IMR-90 (cell line): ENCODE results near the gene GZMM. TPM values are rescaled to one million over a fixed set of nuclear protein-coding genes. Genes with fewer than 3 reads are reported as not detected.

Source experiments
- ATAC-seq: fragments of 200-7000 bp; cut with Tn5 transposase; 2 replicates; pipeline ENCODE4 v1.9.1; 2020; ENCODE audit warnings: low read depth, mild to moderate bottlenecking, moderate library complexity
- BruUV-seq: library from RNA; stranded (reverse); fragments of 400-500 nt; replicated peaks from 2 replicates; lab custom pipeline; 2021; lab: Mats Ljungman, UMichigan
- CTCF ChIA-PET: fragments of 300-600 bp; formaldehyde crosslinking; extraction: SDS; loops from one replicate; lab custom pipeline; 2021; ENCODE audit warnings: antibody characterized with exemption; lab: Yijun Ruan, JAX
- POLR2A ChIA-PET: fragments of 300-600 bp; sonication (Branson Sonifier 250); formaldehyde crosslinking; loops from one replicate; lab custom pipeline; 2022; ENCODE audit warnings: antibody characterized with exemption; ENCODE audit not compliant: unreplicated experiment; lab: Charles Lee
- DNase-seq: peaks from one replicate; pipeline ENCODE4 v3.0.0; 2013
- H2AFZ ChIP-seq: replicated peaks from 2 replicates; pipeline ENCODE3; 2013; ENCODE audit warnings: low read length, mild to moderate bottlenecking; ENCODE audit not compliant: poor library complexity
- H2AK5ac ChIP-seq: 2 replicates; pipeline ENCODE4 v1.6.1; 2013; ENCODE audit warnings: low read depth, low read length, inconsistent platforms
- H2AK9ac ChIP-seq: replicated peaks from 2 replicates; pipeline ENCODE3; 2013; ENCODE audit warnings: mild to moderate bottlenecking, low read depth, low read length, moderate library complexity; ENCODE audit not compliant: poor library complexity
- H2BK120ac ChIP-seq: 2 replicates; pipeline ENCODE4 v1.6.1; 2013; ENCODE audit warnings: low read depth, low read length, inconsistent platforms
- H2BK15ac ChIP-seq: 3 replicates; pipeline ENCODE4 v1.6.1; 2013; ENCODE audit warnings: low read depth, low read length, inconsistent platforms
- H2BK20ac ChIP-seq: 2 replicates; pipeline ENCODE4 v1.6.1; 2013; ENCODE audit warnings: low read depth, mild to moderate bottlenecking, inconsistent platforms, low read length, moderate library complexity
- H2BK5ac ChIP-seq: 2 replicates; pipeline ENCODE4 v1.6.1; 2013; ENCODE audit warnings: mild to moderate bottlenecking, low read depth, low read length, inconsistent platforms; ENCODE audit not compliant: poor library complexity, severe bottlenecking
- H3K14ac ChIP-seq: replicated peaks from 2 replicates; pipeline ENCODE4 v1.6.1; 2013; ENCODE audit warnings: low read depth, low read length, inconsistent platforms
- H3K18ac ChIP-seq: 2 replicates; pipeline ENCODE4 v1.6.1; 2013; ENCODE audit warnings: low read depth, low read length, control low read depth
- H3K23ac ChIP-seq: 2 replicates; pipeline ENCODE4 v1.6.1; 2013; ENCODE audit warnings: low read depth, low read length, inconsistent platforms
- H3K27ac ChIP-seq: 2 replicates; pipeline ENCODE4 v1.5.1; 2013; ENCODE audit warnings: mild to moderate bottlenecking, control low read depth, low read length; ENCODE audit not compliant: insufficient read depth
- H3K27me3 ChIP-seq: 2 replicates; pipeline ENCODE4 v1.6.1; 2013; ENCODE audit warnings: low read length; ENCODE audit not compliant: control insufficient read depth, insufficient read depth
- H3K36me3 ChIP-seq: 2 replicates; pipeline ENCODE4 v1.6.1; 2013; ENCODE audit warnings: low read length, mixed read lengths; ENCODE audit not compliant: control insufficient read depth, insufficient read depth
- H3K4ac ChIP-seq: 2 replicates; pipeline ENCODE4 v1.6.1; 2013; ENCODE audit warnings: low read depth, low read length, inconsistent platforms
- H3K4me1 ChIP-seq: 2 replicates; pipeline ENCODE4 v1.6.1; 2013; ENCODE audit warnings: low read length, mixed read lengths; ENCODE audit not compliant: control insufficient read depth, insufficient read depth
- H3K4me2 ChIP-seq: 2 replicates; pipeline ENCODE4 v1.6.1; 2013; ENCODE audit warnings: low read depth, mild to moderate bottlenecking, control low read depth, low read length, moderate library complexity
- H3K4me3 ChIP-seq: 2 replicates; pipeline ENCODE4 v1.5.1; 2013; ENCODE audit warnings: low read depth, mild to moderate bottlenecking, control low read depth, low read length, moderate library complexity; ENCODE audit not compliant: insufficient read depth
- H3K56ac ChIP-seq: 2 replicates; pipeline ENCODE4 v1.6.1; 2013; ENCODE audit warnings: low read length, inconsistent platforms; ENCODE audit not compliant: insufficient read depth; ENCODE audit errors: extremely low read depth
- H3K79me1 ChIP-seq, 2 experiments: 2 replicates each; pipeline ENCODE4 v1.6.1; 2013; ENCODE audit warnings: low read length in 2 of 2, inconsistent platforms in 1 of 2, low read depth in 1 of 2
- H3K9ac ChIP-seq: 2 replicates; pipeline ENCODE4 v1.6.1; 2013; ENCODE audit warnings: low read depth, low read length, control low read depth
- H3K9me1 ChIP-seq: 2 replicates; pipeline ENCODE4 v1.6.1; 2013; ENCODE audit warnings: low read length, inconsistent platforms; ENCODE audit not compliant: insufficient read depth
- H3K9me3 ChIP-seq: 2 replicates; pipeline ENCODE4 v1.6.1; 2013; ENCODE audit warnings: low read length; ENCODE audit not compliant: control insufficient read depth, insufficient read depth
- H4K20me1 ChIP-seq: 2 replicates; pipeline ENCODE4 v1.6.1; 2013; ENCODE audit warnings: low read length, inconsistent platforms; ENCODE audit not compliant: insufficient read depth
- H4K5ac ChIP-seq: 2 replicates; pipeline ENCODE4 v1.6.1; 2013; ENCODE audit warnings: mild to moderate bottlenecking, low read depth, low read length, control low read depth
- H4K8ac ChIP-seq, 2 experiments: 2 replicates each; pipeline ENCODE4 v1.6.1; 2013; ENCODE audit warnings: low read depth in 2 of 2, low read length in 2 of 2, control low read depth in 1 of 2, inconsistent platforms in 1 of 2
- H4K91ac ChIP-seq: 2 replicates; pipeline ENCODE4 v1.6.1; 2013; ENCODE audit warnings: low read depth, low read length, inconsistent platforms; ENCODE audit not compliant: insufficient read depth
- CHD1 ChIP-seq: IDR thresholded peaks from 2 replicates; pipeline ENCODE4 v1.6.1; 2012; ENCODE audit warnings: low read depth, low read length, improper control_type of control experiment
- FOS ChIP-seq: fragments of 150-350 bp; IDR thresholded peaks from 2 replicates; pipeline ENCODE4 v1.6.1; 2016; ENCODE audit warnings: low read depth, low read length
- MAZ ChIP-seq: IDR thresholded peaks from 2 replicates; pipeline ENCODE4 v1.6.1; 2012; ENCODE audit warnings: low read depth, mild to moderate bottlenecking, low read length, improper control_type of control experiment, moderate library complexity, borderline replicate concordance
- MXI1 ChIP-seq: IDR thresholded peaks from 2 replicates; pipeline ENCODE4 v1.6.1; 2012; ENCODE audit warnings: low read depth, mild to moderate bottlenecking, low read length, moderate library complexity, borderline replicate concordance
- NFE2L2 ChIP-seq: fragments of 150-350 bp; IDR thresholded peaks from 2 replicates; pipeline ENCODE4 v1.6.1; 2016; ENCODE audit warnings: low read depth, mild to moderate bottlenecking, low read length
- RCOR1 ChIP-seq: IDR thresholded peaks from 2 replicates; pipeline ENCODE4 v1.6.1; 2012; ENCODE audit warnings: mild to moderate bottlenecking, low read length, improper control_type of control experiment; ENCODE audit not compliant: insufficient replicate concordance
- USF2 ChIP-seq: fragments of 150-350 bp; IDR thresholded peaks from 2 replicates; pipeline ENCODE4 v1.6.1; 2017; ENCODE audit warnings: mild to moderate bottlenecking, antibody characterized with exemption, low read length, low read depth
- WGBS, 2 experiments: methylation state at CpG; one replicate each; pipeline versions ENCODE4 v1.1.5 to v1.1.7; 2013; ENCODE audit warnings: missing lambda C conversion rate in 2 of 2; ENCODE audit not compliant: insufficient read length in 1 of 2; ENCODE audit errors: extremely low coverage in 2 of 2; 5-methylcytosine and 5-hydroxymethylcytosine counted together
- dilution Hi-C: fragments of 300-500 bp; cut with HindIII; formaldehyde crosslinking; loops from one replicate; pipeline ENCODE4 v1.14.3; 2018; ENCODE audit warnings: low sequenced_read_pairs; ENCODE audit not compliant: unreplicated experiment
- in situ Hi-C: fragments of 300-500 bp; cut with MboI; formaldehyde crosslinking; loops from 3 replicates; pipeline ENCODE4 v1.14.3; 2019; ENCODE audit warnings: low sequenced_read_pairs, inconsistent platforms, mixed read lengths
- intact Hi-C: fragments of 100-400 bp; cut with micrococcal nuclease; formaldehyde crosslinking; loops from 2 replicates; pipeline ENCODE4 v1.10.0; 2022
- polyA plus RNA-seq, 3 experiments: library from polyadenylated mRNA; depleted of rRNA; stranded (reverse); fragments of >200 nt; gene quantifications; 2 replicates each; pipeline ENCODE4 v1.2.3, GENCODE V29; 2012; ENCODE audit warnings: low replicate concordance in 1 of 3
- total RNA-seq: library from RNA; depleted of rRNA; stranded (reverse); fragments of >200 nt; gene quantifications from 2 replicates; pipeline ENCODE4 v1.2.3, GENCODE V29; 2012
- TF ChIP-seq, protein P1 (sequence below): fragments of 150-350 bp; IDR thresholded peaks from 2 replicates; pipeline ENCODE4 v1.6.1; 2016; ENCODE audit warnings: low read depth, mild to moderate bottlenecking, low read length, moderate library complexity, borderline replicate concordance

The GZMM gene
- total and polyA plus RNA-seq, 2 of the 4 experiments (the other 2 are of a cell fraction), result 0.24 TPM; not detected in 1

DNA sequence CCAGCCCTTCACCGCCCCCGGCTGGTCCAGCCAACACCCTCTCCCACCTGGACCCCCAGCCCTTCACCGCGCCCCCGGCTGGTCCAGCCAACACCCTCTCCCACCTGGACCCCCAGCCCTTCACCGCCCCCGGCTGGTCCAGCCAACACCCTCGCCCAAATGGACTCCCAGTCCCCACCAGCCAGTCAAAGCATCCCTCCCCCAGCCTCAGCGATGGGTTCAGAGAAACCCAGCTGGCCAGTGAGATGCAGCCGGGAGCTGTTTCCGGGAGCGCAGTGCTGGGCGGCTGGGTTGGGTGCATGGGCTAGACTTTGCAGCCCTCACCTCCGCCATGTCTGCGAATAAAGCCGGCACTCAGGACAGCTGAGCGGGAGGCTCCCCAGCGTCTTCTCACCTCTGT, 18.8 kb upstream of the GZMM start (continued):
- TF ChIP-seq, protein P1, sequence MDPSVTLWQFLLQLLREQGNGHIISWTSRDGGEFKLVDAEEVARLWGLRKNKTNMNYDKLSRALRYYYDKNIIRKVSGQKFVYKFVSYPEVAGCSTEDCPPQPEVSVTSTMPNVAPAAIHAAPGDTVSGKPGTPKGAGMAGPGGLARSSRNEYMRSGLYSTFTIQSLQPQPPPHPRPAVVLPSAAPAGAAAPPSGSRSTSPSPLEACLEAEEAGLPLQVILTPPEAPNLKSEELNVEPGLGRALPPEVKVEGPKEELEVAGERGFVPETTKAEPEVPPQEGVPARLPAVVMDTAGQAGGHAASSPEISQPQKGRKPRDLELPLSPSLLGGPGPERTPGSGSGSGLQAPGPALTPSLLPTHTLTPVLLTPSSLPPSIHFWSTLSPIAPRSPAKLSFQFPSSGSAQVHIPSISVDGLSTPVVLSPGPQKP, result no peak

GRCh38 chr19:525857-526419, 17.9 kb upstream of the GZMM start:
- H3K4ac ChIP-seq, result no peak overlapping the region
- no peak overlapping the region for H3K14ac ChIP-seq
- H3K4me1 ChIP-seq, result peaks cover 9% of the 10 kb centered on the region
- intact Hi-C loops, result no loop called here
- H4K8ac ChIP-seq, result no peak overlapping the region
- DNase-seq (no peak), ATAC-seq (no peak)
- peaks cover 9% of the 10 kb centered on the region for H3K27me3 ChIP-seq
- H3K9ac ChIP-seq, result no peak overlapping the region
- no peak overlapping the region for H4K5ac ChIP-seq
- in situ Hi-C loops, result no loop called here
- dilution Hi-C loops, result no loop called here
- H2AK5ac ChIP-seq, result no peak overlapping the region
- H2BK120ac ChIP-seq, result no peak overlapping the region
- H3K56ac ChIP-seq, result no peak overlapping the region
- no peak overlapping the region for H2AFZ ChIP-seq
- peaks cover 3% of the 10 kb centered on the region for H3K9me3 ChIP-seq
- H2AK9ac ChIP-seq, result no peak overlapping the region
- H3K79me1 ChIP-seq, result peaks cover 0 to 6% of the 10 kb centered on the region in 2 experiments; a peak in 1 of 4 replicates
- H4K91ac ChIP-seq, result no peak overlapping the region
- no peak overlapping the region for H3K18ac ChIP-seq
- no peak overlapping the region for H3K23ac ChIP-seq
- H3K9me1 ChIP-seq, result peaks cover 4% of the 10 kb centered on the region; the same call in 1 of the 2 replicates
- H2BK5ac ChIP-seq, result no peak overlapping the region
- no peak overlapping the region for H3K4me3 ChIP-seq
- CTCF ChIA-PET, result interaction anchor here (1.7 kb wide), 1 partner anchor 20 kb away, joined by 3 read pairs; no protein-coding TSS in a partner anchor
- H3K4me2 ChIP-seq, result no peak overlapping the region
- 33% methylated on average over 2 of the region's 13 CpGs; no CpG with 5 or more reads in 1 of the 2 experiments for WGBS, 2 experiments
- no peaks in the 10 kb centered on the region for H4K20me1 ChIP-seq
- H3K27ac ChIP-seq, result no peak overlapping the region
- no TSS peak for BruUV-seq
- POLR2A ChIA-PET, result no interaction called here
- no peaks in the 10 kb centered on the region; the same call in 1 of the 2 replicates for H3K36me3 ChIP-seq
- no peak overlapping the region for H2BK20ac ChIP-seq
- H2BK15ac ChIP-seq, result no peak overlapping the region
- TF ChIP-seq MXI1 (no peak), NFE2L2 (no peak), USF2 (no peak), CHD1 (no peak), MAZ (no peak), RCOR1 (no peak), FOS (no peak)
- TF ChIP-seq, protein P1, result no peak
